Panc1 (cell line): ENCODE measurements around the gene BBX. TPM values are rescaled to one million over a fixed set of nuclear protein-coding genes. Genes with fewer than 3 reads are reported as not detected.

ENCODE experiments used
- ATAC-seq: fragments of 200-7000 bp; cut with Tn5 transposase; 2 replicates; pipeline ENCODE4 v1.9.1; 2020; ENCODE audit warnings: mild to moderate bottlenecking, moderate library complexity
- BruUV-seq: library from RNA; stranded (reverse); fragments of 400-500 nt; replicated peaks from 2 replicates; lab custom pipeline; 2021; lab: Mats Ljungman, UMichigan
- CTCF ChIA-PET: fragments of 300-600 bp; sonication (Branson Sonifier 250); formaldehyde crosslinking; loops from one replicate; lab custom pipeline; 2022; ENCODE audit warnings: antibody characterized with exemption; lab: Charles Lee
- POLR2A ChIA-PET: fragments of 300-600 bp; sonication (Branson Sonifier 250); formaldehyde crosslinking; loops from one replicate; lab custom pipeline; 2022; ENCODE audit warnings: antibody characterized with exemption; lab: Charles Lee
- DNase-seq: peaks from one replicate; pipeline ENCODE4 v3.0.0-alpha.2; 2010; ENCODE audit warnings: low read depth, low spot score
- H3K27ac ChIP-seq: 2 replicates; pipeline ENCODE4 v1.5.1; 2011; ENCODE audit warnings: mild to moderate bottlenecking, low read length, inconsistent platforms
- H3K27me3 ChIP-seq: fragments of 200-500 bp; sonication (Bioruptor generic); 2 replicates; pipeline ENCODE4 v1.6.0; 2014; ENCODE audit warnings: low read length, inconsistent platforms; ENCODE audit not compliant: control insufficient read depth, insufficient read depth
- H3K36me3 ChIP-seq: fragments of 200-500 bp; sonication (Bioruptor generic); 2 replicates; pipeline ENCODE4 v1.5.1; 2014; ENCODE audit warnings: inconsistent platforms, mild to moderate bottlenecking, low read length, moderate library complexity; ENCODE audit not compliant: control insufficient read depth, insufficient read depth
- H3K4me1 ChIP-seq: 2 replicates; pipeline ENCODE4 v1.5.1; 2011; ENCODE audit warnings: inconsistent platforms, mild to moderate bottlenecking, low read length, moderate library complexity; ENCODE audit not compliant: control insufficient read depth, insufficient read depth
- H3K4me3 ChIP-seq, 2 experiments: 2 replicates each; pipeline ENCODE4 v1.5.1; 2011 to 2012; ENCODE audit warnings: low read depth in 2 of 2, low read length in 2 of 2, mild to moderate bottlenecking in 2 of 2, inconsistent platforms in 1 of 2, moderate library complexity in 1 of 2
- H3K9me3 ChIP-seq: fragments of 200-500 bp; sonication (Bioruptor generic); 2 replicates; pipeline ENCODE4 v1.5.1; 2014; ENCODE audit warnings: low read depth, mild to moderate bottlenecking, inconsistent platforms, low read length, moderate library complexity; ENCODE audit not compliant: control insufficient read depth, insufficient read depth
- POLR2AphosphoS5 ChIP-seq: IDR thresholded peaks from 2 replicates; pipeline ENCODE4 v1.6.1; 2012; ENCODE audit warnings: mild to moderate bottlenecking, low read depth, low read length, moderate library complexity
- SIN3A ChIP-seq: IDR thresholded peaks from 2 replicates; pipeline ENCODE4 v1.6.1; 2012; ENCODE audit warnings: low read depth, mild to moderate bottlenecking, low read length, moderate library complexity, borderline replicate concordance; ENCODE audit not compliant: insufficient read depth
- TCF7L2 ChIP-seq: IDR thresholded peaks from 2 replicates; pipeline ENCODE4 v1.6.1; 2011; ENCODE audit warnings: mild to moderate bottlenecking, low read depth, low read length, inconsistent platforms
- in situ Hi-C: cut with HindIII; loops from 2 replicates; pipeline ENCODE4 v1.10.0; 2016; ENCODE audit warnings: low sequenced_read_pairs, low pct_unique_long_range_greater_than_20kb
- intact Hi-C: fragments of 100-400 bp; cut with micrococcal nuclease; formaldehyde crosslinking; loops from one replicate; pipeline ENCODE4 v1.10.0; 2022; ENCODE audit not compliant: unreplicated experiment
- total RNA-seq: library from RNA; stranded (reverse); gene quantifications from one replicate; pipeline ENCODE4 v1.2.1, GENCODE V29; 2021; ENCODE audit not compliant: unreplicated experiment
- TF ChIP-seq, protein P1 (sequence below), 2 experiments: IDR thresholded peaks; 2 replicates each; pipeline ENCODE4 v1.6.1; 2011 to 2012; ENCODE audit warnings: low read depth in 2 of 2, control low read depth in 1 of 2, low read length in 1 of 2, mild to moderate bottlenecking in 1 of 2, moderate library complexity in 1 of 2; ENCODE audit not compliant: insufficient read depth in 1 of 2
- TF ChIP-seq, protein P2 (sequence below): fragments of 450-650 bp; IDR thresholded peaks from 2 replicates; pipeline ENCODE4 v1.5.1; 2017; ENCODE audit warnings: mild to moderate bottlenecking

Gene BBX
- total RNA-seq, 1 experiment from 2014 or later, result 28.5 TPM

DNA sequence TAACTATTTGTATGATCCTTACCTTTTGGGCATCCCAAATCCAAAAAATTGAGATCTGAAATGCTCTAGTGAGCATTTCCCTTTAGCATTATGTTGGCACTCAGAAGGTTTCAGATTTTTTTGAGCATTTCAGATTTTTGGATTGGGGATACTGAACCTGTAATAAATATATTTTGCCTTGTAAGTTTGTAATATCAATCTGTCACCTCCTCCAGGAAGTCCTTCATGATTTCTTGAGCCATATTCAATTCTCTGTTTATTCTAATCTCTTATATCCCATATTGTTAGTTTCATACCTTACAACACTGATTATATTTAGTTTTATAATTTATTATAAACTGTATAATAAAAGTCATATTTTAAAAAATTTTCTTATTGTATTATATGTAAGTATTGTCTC is 215.2 kb downstream of the BBX start:
- ATAC-seq, result no peak
- CTCF ChIA-PET, result no interaction called here

DNA sequence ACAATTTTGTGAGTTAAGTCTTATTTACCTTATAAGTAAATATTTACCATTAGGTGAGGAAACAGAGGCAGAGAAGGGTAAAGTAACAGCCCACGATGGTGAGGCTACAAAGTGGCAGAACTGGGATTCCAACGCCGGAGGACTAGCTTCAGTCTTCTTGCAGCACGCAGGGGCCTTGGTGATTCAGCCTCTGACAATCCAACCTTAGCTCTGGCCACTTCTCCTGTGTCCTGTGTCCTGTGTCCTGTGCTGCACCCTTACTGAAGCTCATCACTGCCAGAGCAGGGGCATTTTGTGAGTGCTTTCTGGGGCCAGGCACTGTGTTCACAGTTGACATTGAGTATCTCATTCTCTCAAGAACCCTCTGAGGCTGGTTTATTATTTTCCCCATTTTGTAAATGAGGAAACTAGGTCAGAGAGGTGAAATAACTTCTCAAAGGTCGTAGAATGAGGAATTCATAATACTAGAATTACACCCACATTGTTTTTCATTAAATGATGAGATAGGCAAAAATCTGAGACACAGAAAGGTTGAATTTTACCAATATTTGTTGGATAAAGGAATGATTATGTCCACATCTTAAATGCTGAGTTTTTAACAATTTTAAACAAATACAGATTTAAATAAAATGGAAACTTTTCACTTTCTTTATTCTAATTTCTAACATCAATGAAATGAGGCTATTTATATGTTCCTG is 215.9 kb downstream of the BBX start:
- no peaks in the 10 kb centered on the region for H3K9me3 ChIP-seq
- TF ChIP-seq POLR2AphosphoS5 (no peak), SIN3A (no peak), TCF7L2 (no peak)
- TF ChIP-seq, protein P1, sequence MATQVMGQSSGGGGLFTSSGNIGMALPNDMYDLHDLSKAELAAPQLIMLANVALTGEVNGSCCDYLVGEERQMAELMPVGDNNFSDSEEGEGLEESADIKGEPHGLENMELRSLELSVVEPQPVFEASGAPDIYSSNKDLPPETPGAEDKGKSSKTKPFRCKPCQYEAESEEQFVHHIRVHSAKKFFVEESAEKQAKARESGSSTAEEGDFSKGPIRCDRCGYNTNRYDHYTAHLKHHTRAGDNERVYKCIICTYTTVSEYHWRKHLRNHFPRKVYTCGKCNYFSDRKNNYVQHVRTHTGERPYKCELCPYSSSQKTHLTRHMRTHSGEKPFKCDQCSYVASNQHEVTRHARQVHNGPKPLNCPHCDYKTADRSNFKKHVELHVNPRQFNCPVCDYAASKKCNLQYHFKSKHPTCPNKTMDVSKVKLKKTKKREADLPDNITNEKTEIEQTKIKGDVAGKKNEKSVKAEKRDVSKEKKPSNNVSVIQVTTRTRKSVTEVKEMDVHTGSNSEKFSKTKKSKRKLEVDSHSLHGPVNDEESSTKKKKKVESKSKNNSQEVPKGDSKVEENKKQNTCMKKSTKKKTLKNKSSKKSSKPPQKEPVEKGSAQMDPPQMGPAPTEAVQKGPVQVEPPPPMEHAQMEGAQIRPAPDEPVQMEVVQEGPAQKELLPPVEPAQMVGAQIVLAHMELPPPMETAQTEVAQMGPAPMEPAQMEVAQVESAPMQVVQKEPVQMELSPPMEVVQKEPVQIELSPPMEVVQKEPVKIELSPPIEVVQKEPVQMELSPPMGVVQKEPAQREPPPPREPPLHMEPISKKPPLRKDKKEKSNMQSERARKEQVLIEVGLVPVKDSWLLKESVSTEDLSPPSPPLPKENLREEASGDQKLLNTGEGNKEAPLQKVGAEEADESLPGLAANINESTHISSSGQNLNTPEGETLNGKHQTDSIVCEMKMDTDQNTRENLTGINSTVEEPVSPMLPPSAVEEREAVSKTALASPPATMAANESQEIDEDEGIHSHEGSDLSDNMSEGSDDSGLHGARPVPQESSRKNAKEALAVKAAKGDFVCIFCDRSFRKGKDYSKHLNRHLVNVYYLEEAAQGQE (IDR thresholded peaks at IDR 0.05; ENCODE audit: insufficient read depth in 1 of 2, low read depth in 2 of 2, low read length in 1 of 2), result no peak
- TF ChIP-seq, protein P2, sequence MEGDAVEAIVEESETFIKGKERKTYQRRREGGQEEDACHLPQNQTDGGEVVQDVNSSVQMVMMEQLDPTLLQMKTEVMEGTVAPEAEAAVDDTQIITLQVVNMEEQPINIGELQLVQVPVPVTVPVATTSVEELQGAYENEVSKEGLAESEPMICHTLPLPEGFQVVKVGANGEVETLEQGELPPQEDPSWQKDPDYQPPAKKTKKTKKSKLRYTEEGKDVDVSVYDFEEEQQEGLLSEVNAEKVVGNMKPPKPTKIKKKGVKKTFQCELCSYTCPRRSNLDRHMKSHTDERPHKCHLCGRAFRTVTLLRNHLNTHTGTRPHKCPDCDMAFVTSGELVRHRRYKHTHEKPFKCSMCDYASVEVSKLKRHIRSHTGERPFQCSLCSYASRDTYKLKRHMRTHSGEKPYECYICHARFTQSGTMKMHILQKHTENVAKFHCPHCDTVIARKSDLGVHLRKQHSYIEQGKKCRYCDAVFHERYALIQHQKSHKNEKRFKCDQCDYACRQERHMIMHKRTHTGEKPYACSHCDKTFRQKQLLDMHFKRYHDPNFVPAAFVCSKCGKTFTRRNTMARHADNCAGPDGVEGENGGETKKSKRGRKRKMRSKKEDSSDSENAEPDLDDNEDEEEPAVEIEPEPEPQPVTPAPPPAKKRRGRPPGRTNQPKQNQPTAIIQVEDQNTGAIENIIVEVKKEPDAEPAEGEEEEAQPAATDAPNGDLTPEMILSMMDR, result no peak
- ChIA-PET POLR2A (no interaction called here), CTCF (no interaction called here)
- intact Hi-C loops, result no loop called here
- H3K36me3 ChIP-seq, result no peaks in the 10 kb centered on the region
- no peak overlapping the region for H3K27ac ChIP-seq
- BruUV-seq, result no TSS peak
- no peak for ATAC-seq
- DNase-seq, result no peak
- no peak overlapping the region for H3K4me3 ChIP-seq
- H3K4me1 ChIP-seq, result no peaks in the 10 kb centered on the region
- in situ Hi-C loops, result no loop called here
- no peaks in the 10 kb centered on the region for H3K27me3 ChIP-seq

More for the DNA sequence above, 215.2 kb downstream of the BBX start:
- intact Hi-C loops (no loop called here), in situ Hi-C loops (no loop called here)
- Histone ChIP-seq H3K4me1 (no peaks in the 10 kb centered on the region), H3K36me3 (no peaks in the 10 kb centered on the region), H3K27me3 (no peaks in the 10 kb centered on the region), H3K4me3 (no peak overlapping the region), H3K9me3 (no peaks in the 10 kb centered on the region), H3K27ac (no peak overlapping the region)
- no peak for DNase-seq
- BruUV-seq, result no TSS peak
- POLR2A ChIA-PET, result no interaction called here
- TF ChIP-seq SIN3A (no peak), TCF7L2 (no peak), POLR2AphosphoS5 (no peak)
- TF ChIP-seq, protein P1 (IDR thresholded peaks at IDR 0.05; ENCODE audit: insufficient read depth in 1 of 2, low read depth in 2 of 2, low read length in 1 of 2), result no peak
- TF ChIP-seq, protein P2, result no peak
